GM18867 (cell line): Measurements from ENCODE around the gene FILIP1.
A peak's percentile ranks its signal among the peaks of the same experiment; 100 is the strongest.

Experiments
- ATAC-seq: cut with Tn5 transposase; IDR thresholded peaks from one replicate; pipeline ENCODE4 v1.9.1; 2021; ENCODE audit warnings: mild to moderate bottlenecking, moderate library complexity; ENCODE audit not compliant: unreplicated experiment

FILIP1 gene

GRCh38 chr6:75494290-75494689 lies 690 bp upstream of the FILIP1 start:
- no peak for ATAC-seq

- peak; percentile 37 for ATAC-seq
These were observed 1.0 kb downstream of the FILIP1 start for GRCh38 chr6:75492386-75493153.

- no peak for ATAC-seq
These were observed 2.3 kb downstream of the FILIP1 start for GRCh38 chr6:75491291-75491690.

GRCh38 chr6:75490706-75491105 lies 2.9 kb downstream of the FILIP1 start:
- ATAC-seq, result no peak

- ATAC-seq, result no peak
These were observed 4.6 kb downstream of the FILIP1 start for GRCh38 chr6:75489025-75489424.

GRCh38 chr6:75488033-75488432 lies 5.6 kb downstream of the FILIP1 start:
- no peak for ATAC-seq

GRCh38 chr6:75486850-75487518 lies 6.6 kb downstream of the FILIP1 start:
- no peak for ATAC-seq

- peak; percentile 81 for ATAC-seq
These were observed 9.1 kb downstream of the FILIP1 start for GRCh38 chr6:75484535-75484934.

GRCh38 chr6:75483136-75483952 lies 10.3 kb downstream of the FILIP1 start:
- ATAC-seq, result no peak

GRCh38 chr6:75481936-75482593 lies 11.5 kb downstream of the FILIP1 start:
- no peak for ATAC-seq

GRCh38 chr6:75481394-75481793 lies 12.2 kb downstream of the FILIP1 start:
- no peak for ATAC-seq

- ATAC-seq, result no peak
These were observed 13.2 kb downstream of the FILIP1 start for GRCh38 chr6:75480425-75480824.

GRCh38 chr6:75479712-75480111 lies 13.9 kb downstream of the FILIP1 start:
- no peak for ATAC-seq

- no peak for ATAC-seq
These were observed 14.7 kb downstream of the FILIP1 start for GRCh38 chr6:75478929-75479328.

- ATAC-seq, result peak; percentile 89
These were observed 20.7 kb downstream of the FILIP1 start for GRCh38 chr6:75472885-75473284.

- ATAC-seq, result no peak
These were observed 25.6 kb downstream of the FILIP1 start for GRCh38 chr6:75467966-75468365.

GRCh38 chr6:75467284-75467683 lies 26.3 kb downstream of the FILIP1 start:
- no peak for ATAC-seq

GRCh38 chr6:75466636-75467035 lies 27.0 kb downstream of the FILIP1 start:
- no peak for ATAC-seq

- no peak for ATAC-seq
These were observed 29.7 kb downstream of the FILIP1 start for GRCh38 chr6:75463908-75464307.

- ATAC-seq, result no peak
These were observed 30.5 kb downstream of the FILIP1 start for GRCh38 chr6:75463061-75463460.

GRCh38 chr6:75460681-75461080 lies 32.9 kb downstream of the FILIP1 start:
- no peak for ATAC-seq
